IPS-15b (cell line): ENCODE measurements around the gene MIPOL1.
"Not testable (repeated sequence)": the region's sequence is repeated elsewhere in the genome, so short reads cannot be mapped to it uniquely, and the experiment has no call there.

Experiments used
- H3K27me3 ChIP-seq: one replicate; pipeline ENCODE4 v1.6.1; 2013; ENCODE audit warnings: low read length; ENCODE audit not compliant: control insufficient read depth, insufficient read depth
- H3K36me3 ChIP-seq: one replicate; pipeline ENCODE4 v1.6.1; 2013; ENCODE audit warnings: low read length; ENCODE audit not compliant: control insufficient read depth, insufficient read depth
- H3K4me1 ChIP-seq: one replicate; pipeline ENCODE4 v1.6.1; 2013; ENCODE audit warnings: mild to moderate bottlenecking, low read length; ENCODE audit not compliant: control insufficient read depth, insufficient read depth
- H3K4me3 ChIP-seq: one replicate; pipeline ENCODE4 v1.5.1; 2013; ENCODE audit warnings: low read depth, low read length
- H3K9ac ChIP-seq: one replicate; pipeline ENCODE4 v1.6.1; 2013; ENCODE audit warnings: low read depth, mild to moderate bottlenecking, low read length
- H3K9me3 ChIP-seq: one replicate; pipeline ENCODE4 v1.6.1; 2013; ENCODE audit warnings: mild to moderate bottlenecking, low read length; ENCODE audit not compliant: control insufficient read depth, insufficient read depth

Gene MIPOL1, protein sequence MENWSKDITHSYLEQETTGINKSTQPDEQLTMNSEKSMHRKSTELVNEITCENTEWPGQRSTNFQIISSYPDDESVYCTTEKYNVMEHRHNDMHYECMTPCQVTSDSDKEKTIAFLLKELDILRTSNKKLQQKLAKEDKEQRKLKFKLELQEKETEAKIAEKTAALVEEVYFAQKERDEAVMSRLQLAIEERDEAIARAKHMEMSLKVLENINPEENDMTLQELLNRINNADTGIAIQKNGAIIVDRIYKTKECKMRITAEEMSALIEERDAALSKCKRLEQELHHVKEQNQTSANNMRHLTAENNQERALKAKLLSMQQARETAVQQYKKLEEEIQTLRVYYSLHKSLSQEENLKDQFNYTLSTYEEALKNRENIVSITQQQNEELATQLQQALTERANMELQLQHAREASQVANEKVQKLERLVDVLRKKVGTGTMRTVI

DNA sequence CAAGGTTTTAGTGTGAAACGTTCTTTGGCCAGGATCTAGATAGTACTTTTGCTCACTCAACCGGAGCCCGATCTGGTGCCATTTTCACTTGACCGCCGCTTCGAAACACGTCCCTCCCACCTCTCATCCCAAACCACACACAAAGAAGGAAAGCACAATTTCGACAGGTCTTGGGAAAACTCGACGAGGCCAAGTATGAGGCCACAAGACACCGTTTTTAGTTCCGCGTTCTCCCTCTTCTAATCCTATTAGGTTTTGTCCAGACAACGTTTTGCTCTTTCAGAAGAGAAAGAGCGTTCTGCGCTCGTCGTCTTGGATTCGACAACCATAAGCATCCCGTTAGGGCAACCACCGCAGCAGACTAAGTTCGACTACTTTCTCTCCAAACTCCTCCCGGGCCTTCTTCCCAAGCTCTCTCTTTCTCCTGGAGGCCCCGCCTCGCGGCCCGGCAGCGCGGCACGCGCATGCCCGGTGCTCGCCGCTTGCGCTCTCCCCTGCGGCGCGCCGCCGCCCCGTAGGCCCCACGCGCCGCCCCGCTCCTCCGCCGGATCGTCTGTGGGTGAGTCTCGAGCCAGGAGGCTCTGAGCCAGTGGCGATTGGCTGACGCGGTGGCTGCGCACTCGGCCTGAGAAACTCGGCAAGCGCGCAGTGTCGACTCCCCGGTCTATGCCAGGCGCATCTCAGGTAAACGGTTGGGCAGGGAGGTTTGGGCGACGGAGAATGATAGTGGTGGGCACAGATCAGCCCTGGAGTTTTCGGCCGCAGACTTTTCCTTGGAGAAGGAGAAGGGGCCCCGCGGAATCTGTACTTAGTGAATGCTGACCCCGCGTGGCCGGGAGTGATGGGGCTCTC lies at the start of gene MIPOL1:
TSS of gene MIPOL1 (plus strand) at position 517 of the 852 bp plus-strand sequence. CDS start 49,952 bp downstream, outside the sequence.
- H3K4me3 ChIP-seq, result peak within 1 kb of the TSS; percentile 83
- H3K27me3 ChIP-seq, result no peaks in the 10 kb centered on the region
- peak within 1 kb of the TSS; percentile 86 for H3K9ac ChIP-seq

DNA sequence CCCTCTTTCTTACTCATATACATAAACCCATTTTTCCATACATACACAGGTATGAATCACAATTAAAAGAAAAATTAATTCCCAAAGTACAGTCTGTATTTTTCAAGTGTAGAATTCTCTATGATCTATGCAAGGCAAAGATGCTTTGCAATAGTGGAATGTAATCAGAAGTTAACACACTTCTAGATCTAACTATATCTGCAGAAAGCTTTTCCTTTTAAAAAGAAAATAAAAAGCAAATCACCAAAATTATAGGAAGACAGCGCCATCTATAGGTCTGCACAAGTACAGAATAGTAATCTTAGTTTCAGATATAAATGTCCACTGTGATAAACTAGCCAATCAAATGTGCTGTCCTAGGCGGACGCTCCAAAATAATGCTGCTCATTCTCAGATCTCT lies 47.3 kb upstream of the MIPOL1 start:
- Histone ChIP-seq H3K4me1 (no peaks in the 10 kb centered on the region), H3K36me3 (no peaks in the 10 kb centered on the region), H3K4me3 (no peak overlapping the region), H3K9me3 (no peaks in the 10 kb centered on the region), H3K9ac (no peak overlapping the region), H3K27me3 (no peaks in the 10 kb centered on the region)

More for the DNA sequence above, at the start of gene MIPOL1:
- Histone ChIP-seq H3K36me3 (no peaks in the 10 kb centered on the region), H3K9me3 (no peaks in the 10 kb centered on the region), H3K4me1 (peaks cover 4% of the 10 kb centered on the region)

DNA sequence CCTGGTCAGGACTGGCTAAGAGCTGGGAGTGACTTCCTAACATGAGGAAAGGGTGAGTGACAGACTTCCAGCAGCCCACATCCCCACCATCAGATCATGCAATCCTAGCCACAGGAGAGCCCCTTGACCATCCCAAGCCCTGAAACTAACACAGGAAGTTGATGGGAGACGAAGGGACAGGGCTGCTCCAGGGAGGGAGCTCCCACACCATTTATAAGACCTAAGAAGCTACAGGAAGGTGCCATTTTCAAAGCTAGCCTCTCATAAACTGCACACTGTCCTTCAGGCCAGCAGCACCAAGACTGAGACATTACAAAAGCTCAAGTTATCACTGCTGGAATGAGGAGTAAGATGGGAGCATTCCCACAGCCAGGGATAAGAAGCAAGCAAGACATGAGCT lies 44.7 kb upstream of the MIPOL1 start:
- Histone ChIP-seq H3K4me3 (no peak overlapping the region), H3K9me3 (no peaks in the 10 kb centered on the region), H3K9ac (no peak overlapping the region), H3K36me3 (no peaks in the 10 kb centered on the region), H3K4me1 (no peaks in the 10 kb centered on the region), H3K27me3 (no peaks in the 10 kb centered on the region)

DNA sequence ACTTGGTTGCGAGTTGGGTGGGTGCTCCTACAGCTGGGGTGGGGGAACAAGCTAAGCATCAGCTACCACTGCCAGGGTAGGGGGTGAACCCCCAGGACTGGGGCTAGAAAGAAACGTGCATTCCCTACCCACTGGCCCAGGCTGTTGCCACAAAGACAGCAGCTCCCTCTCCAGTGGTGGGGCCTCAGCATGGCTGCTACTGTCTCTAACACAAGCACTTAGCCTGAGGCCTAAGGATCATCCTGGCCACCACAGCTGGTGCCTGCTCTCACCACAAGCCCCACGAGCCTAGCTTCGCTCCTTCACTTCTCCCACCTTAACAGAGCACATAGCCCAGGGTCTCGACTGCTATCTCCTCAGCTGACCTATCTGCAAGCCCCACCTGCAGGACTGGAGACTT lies 44.3 kb upstream of the MIPOL1 start:
- no peaks in the 10 kb centered on the region for H3K36me3 ChIP-seq
- no peak overlapping the region for H3K4me3 ChIP-seq
- H3K9ac ChIP-seq, result no peak overlapping the region
- no peaks in the 10 kb centered on the region for H3K9me3 ChIP-seq
- H3K4me1 ChIP-seq, result no peaks in the 10 kb centered on the region
- H3K27me3 ChIP-seq, result no peaks in the 10 kb centered on the region

DNA sequence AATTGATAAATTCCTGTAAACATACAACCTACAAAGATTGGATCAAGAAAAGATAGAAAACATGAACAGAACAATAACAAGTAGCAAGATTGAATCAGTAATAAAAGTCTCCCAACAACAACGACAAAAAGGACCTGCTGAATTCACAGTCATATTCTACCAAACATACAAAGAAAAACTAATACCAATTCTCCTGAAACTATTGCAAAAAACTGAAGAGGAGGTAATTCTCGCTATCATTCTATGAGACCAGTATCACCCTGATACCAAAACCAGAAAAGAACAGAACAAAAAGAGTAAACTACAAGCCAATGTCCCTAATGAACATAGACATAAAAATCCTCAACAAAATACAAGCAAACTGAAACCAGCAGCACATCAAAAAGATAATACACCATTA lies 39.8 kb upstream of the MIPOL1 start:
- H3K36me3 ChIP-seq, result no peaks in the 10 kb centered on the region
- no peaks in the 10 kb centered on the region for H3K9me3 ChIP-seq
- no peak overlapping the region for H3K9ac ChIP-seq
- no peaks in the 10 kb centered on the region for H3K27me3 ChIP-seq
- H3K4me3 ChIP-seq, result no peak overlapping the region
- no peaks in the 10 kb centered on the region for H3K4me1 ChIP-seq

DNA sequence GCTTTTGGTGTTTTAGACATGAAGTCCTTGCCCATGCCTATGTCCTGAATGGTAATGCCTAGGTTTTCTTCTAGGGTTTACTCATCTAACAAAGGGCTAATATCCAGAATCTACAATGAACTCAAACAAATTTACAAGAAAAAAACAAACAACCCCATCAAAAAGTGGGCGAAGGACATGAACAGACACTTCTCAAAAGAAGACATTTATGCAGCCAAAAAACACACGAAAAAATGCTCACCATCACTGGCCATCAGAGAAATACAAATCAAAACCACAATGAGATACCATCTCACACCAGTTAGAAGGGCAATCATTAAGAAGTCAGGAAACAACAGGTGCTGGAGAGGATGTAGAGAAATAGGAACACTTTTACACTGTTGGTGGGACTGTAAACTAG lies 35.4 kb upstream of the MIPOL1 start:
- H3K4me3 ChIP-seq, H3K27me3 ChIP-seq, H3K36me3 ChIP-seq, H3K9ac ChIP-seq, H3K4me1 ChIP-seq, H3K9me3 ChIP-seq: not testable (repeated sequence)

DNA sequence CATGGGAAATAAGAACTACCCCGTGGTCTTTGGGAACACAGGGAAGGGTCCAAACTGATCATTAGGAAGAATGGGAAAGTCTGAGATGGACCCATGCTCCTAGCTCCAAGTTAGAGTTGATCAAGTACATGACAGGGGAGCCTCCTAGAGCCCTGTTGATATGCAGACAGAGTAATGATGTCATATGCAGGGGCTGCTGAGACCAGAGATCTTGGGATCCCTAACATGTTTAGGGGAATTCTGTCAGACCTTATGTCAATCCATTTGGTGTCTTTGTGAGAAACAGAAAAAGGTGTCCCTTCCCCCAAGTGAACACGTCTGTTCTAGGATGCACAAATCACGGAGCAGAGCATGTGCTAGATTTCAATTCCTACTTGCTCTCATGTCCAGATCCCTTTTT lies 31.9 kb upstream of the MIPOL1 start:
- Histone ChIP-seq H3K9me3 (no peaks in the 10 kb centered on the region), H3K9ac (no peak overlapping the region), H3K4me1 (peaks cover 25% of the 10 kb centered on the region), H3K4me3 (no peak overlapping the region), H3K36me3 (peaks cover 3% of the 10 kb centered on the region), H3K27me3 (no peaks in the 10 kb centered on the region)

DNA sequence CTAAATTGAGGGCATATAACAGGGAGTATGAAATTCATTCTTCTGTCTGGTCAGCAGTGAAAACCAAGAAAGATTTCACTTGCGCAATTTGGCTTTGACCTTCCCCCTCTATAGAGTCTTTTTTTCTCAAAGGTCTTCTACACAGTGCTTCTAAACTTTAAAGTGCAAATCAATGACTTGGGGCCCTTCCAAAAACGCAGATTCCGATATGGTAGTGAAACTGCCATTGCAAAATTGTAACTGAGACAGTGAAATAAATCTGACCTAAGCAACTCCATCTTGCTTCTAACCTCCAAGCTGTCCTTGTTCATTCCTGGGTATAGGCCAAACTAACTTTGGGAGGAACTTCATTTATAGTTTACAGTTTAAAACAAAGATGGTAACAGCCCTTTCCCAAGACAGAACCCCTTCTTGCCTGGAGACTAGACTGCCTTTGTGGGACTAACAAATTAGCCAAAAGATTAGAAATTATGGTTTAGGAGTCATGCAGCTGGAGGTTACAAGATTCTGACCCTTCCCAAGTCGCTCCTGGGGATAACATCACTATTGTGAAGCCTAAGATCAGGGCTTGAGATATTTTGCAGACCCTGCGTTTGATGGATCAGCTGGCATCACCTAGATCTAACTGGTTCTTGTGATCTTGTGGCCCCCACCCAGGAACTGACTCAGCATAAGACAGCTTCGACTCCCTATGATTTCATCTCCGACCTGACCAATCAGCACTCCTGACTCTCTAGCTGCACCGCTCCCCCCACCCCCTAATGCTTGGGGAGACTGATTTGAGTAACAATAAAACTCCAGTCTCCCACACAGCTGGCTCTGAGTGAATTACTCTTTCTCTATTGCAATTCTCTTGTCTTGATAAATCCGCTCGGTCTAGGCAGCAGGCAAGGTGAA lies 30.3 kb upstream of the MIPOL1 start:
- Histone ChIP-seq H3K27me3 (no peaks in the 10 kb centered on the region), H3K4me3 (no peak overlapping the region), H3K36me3 (peaks cover 3% of the 10 kb centered on the region), H3K4me1 (peaks cover 25% of the 10 kb centered on the region), H3K9me3 (no peaks in the 10 kb centered on the region), H3K9ac (no peak overlapping the region)

DNA sequence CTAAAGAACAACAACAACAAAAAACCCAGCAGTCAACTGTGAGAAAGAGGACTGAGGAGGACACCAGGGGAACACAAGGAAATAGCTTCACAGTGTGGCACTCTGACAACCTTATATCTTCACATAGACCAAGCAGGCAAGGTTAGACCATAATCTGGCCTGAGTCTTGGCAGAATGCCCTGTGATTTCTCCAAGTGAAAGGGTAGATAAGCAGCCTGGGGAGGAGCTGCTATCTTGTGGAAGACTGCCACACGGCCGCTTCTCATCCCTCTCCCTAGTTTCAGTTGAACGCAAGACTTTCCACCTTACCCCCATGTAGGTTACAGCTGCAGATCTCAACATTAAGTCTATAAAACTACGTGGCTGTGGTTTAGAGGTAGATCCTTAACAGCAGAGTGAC lies 29.0 kb upstream of the MIPOL1 start:
- H3K9ac ChIP-seq, result peak overlapping the region; percentile 26
- H3K9me3 ChIP-seq, result no peaks in the 10 kb centered on the region
- H3K36me3 ChIP-seq, result peaks cover 3% of the 10 kb centered on the region
- peaks cover 25% of the 10 kb centered on the region for H3K4me1 ChIP-seq
- no peak overlapping the region for H3K4me3 ChIP-seq
- H3K27me3 ChIP-seq, result no peaks in the 10 kb centered on the region

DNA sequence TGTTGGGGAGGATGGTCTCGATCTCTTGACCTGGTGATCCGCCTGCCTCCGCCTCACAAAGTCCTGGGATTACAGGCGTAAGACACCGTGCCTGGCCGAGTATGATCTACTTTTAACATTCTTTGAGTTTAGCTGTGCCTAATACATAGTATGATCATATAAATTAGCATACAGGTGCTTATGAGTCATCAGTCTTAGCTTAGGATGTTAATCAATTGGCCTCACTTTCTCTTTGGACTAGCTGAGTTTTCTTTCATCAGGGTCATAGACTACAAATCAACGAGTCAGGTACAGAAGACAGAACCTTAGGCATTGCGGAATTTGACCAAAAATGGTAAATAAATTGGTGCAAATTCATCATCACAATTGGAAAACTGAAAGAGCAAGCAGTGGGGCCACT lies 27.5 kb upstream of the MIPOL1 start:
- H3K9ac ChIP-seq, result no peak overlapping the region
- H3K4me3 ChIP-seq, result no peak overlapping the region
- no peaks in the 10 kb centered on the region for H3K9me3 ChIP-seq
- no peaks in the 10 kb centered on the region for H3K27me3 ChIP-seq
- peaks cover 1% of the 10 kb centered on the region for H3K36me3 ChIP-seq
- peaks cover 25% of the 10 kb centered on the region for H3K4me1 ChIP-seq

DNA sequence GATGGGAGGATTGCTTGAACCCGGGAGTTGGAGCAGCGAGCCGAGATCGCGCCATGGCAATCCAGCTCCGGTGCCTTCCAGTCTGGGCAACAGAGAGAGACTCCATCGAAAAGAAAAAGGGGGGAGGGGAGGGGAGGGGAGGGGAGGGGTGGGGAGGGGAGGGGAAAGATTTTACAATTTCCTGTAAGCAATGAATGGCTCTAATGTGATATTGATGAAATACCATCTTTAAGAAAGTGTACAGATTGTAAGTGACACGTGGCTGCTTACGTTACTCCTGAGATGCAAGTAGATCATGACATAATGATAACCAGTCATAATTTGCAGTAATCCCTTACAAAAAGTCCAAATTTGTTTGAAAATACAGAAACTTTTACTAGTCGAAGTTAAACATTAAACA lies 26.7 kb upstream of the MIPOL1 start:
- Histone ChIP-seq H3K4me3 (no peak overlapping the region), H3K9me3 (no peaks in the 10 kb centered on the region), H3K36me3 (no peaks in the 10 kb centered on the region), H3K4me1 (peaks cover 19% of the 10 kb centered on the region), H3K27me3 (no peaks in the 10 kb centered on the region), H3K9ac (no peak overlapping the region)
